GM23338 (cell line): ENCODE measurements around the gene TEDC2.

Source experiments
- CREB1 ChIP-seq: fragments of 250-450 bp; sonication (Bioruptor Pico); IDR thresholded peaks from 2 replicates; pipeline ENCODE4 v1.5.0; 2020; ENCODE audit warnings: low read depth, mild to moderate bottlenecking, moderate library complexity
- EZH2 ChIP-seq: fragments of 200-600 bp; sonication (generic); IDR thresholded peaks from one replicate; pipeline ENCODE4 v1.8.0; 2017; ENCODE audit warnings: antibody characterized with exemption, mild to moderate bottlenecking, low read depth; ENCODE audit not compliant: unreplicated experiment
- POLR2AphosphoS5 ChIP-seq: IDR thresholded peaks from 2 replicates; pipeline ENCODE4 v1.6.1; 2016; ENCODE audit warnings: antibody characterized with exemption, low read depth
- ZNF331 ChIP-seq: fragments of 250-450 bp; sonication (Bioruptor Pico); IDR thresholded peaks from 2 replicates; pipeline ENCODE4 v1.5.0; 2020; ENCODE audit warnings: low read depth, mild to moderate bottlenecking, moderate library complexity
- TF ChIP-seq, protein P1 (sequence below), 2 experiments: fragments of 200-600 bp in 1 of 2; sonication (generic) in 1 of 2; conservative IDR thresholded peaks; 2 replicates each; pipeline versions ENCODE4 v1.5.1 to v1.6.1; 2016 to 2017; ENCODE audit warnings: antibody characterized with exemption in 2 of 2, low read depth in 2 of 2, mild to moderate bottlenecking in 2 of 2, moderate library complexity in 1 of 2
- TF ChIP-seq, protein P2 (sequence below): IDR thresholded peaks from one replicate; pipeline ENCODE4 v1.6.1; 2018; ENCODE audit warnings: antibody characterized with exemption; ENCODE audit not compliant: unreplicated experiment

DNA sequence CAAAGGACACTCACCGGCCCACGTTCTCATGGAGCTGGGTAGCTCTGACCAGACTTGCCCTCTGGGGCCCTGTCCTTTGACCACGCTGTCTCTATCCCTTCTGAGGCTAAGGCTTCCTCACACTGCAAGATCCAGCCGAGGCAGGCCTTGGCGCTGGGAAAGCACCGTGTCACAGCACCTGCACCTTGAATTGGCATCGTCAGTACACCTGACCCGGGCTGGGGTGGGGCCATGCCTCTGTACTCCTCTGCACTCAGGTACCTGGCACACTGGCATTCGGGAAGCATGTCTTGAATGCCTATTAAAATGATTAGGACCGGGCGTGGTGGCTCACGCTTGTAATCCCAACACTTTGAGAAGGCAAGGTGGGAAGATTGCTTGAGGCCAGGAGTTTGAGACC lies 21.0 kb downstream of the TEDC2 start:
- TF ChIP-seq EZH2 (no peak), POLR2AphosphoS5 (no peak), ZNF331 (CRISPR knock-in tag) (no peak), CREB1 (CRISPR knock-in tag) (no peak)
- TF ChIP-seq, protein P1, sequence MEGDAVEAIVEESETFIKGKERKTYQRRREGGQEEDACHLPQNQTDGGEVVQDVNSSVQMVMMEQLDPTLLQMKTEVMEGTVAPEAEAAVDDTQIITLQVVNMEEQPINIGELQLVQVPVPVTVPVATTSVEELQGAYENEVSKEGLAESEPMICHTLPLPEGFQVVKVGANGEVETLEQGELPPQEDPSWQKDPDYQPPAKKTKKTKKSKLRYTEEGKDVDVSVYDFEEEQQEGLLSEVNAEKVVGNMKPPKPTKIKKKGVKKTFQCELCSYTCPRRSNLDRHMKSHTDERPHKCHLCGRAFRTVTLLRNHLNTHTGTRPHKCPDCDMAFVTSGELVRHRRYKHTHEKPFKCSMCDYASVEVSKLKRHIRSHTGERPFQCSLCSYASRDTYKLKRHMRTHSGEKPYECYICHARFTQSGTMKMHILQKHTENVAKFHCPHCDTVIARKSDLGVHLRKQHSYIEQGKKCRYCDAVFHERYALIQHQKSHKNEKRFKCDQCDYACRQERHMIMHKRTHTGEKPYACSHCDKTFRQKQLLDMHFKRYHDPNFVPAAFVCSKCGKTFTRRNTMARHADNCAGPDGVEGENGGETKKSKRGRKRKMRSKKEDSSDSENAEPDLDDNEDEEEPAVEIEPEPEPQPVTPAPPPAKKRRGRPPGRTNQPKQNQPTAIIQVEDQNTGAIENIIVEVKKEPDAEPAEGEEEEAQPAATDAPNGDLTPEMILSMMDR (conservative IDR thresholded peaks at IDR 0.05; ENCODE audit: low read depth in 2 of 2), result no peak
- TF ChIP-seq, protein P2, sequence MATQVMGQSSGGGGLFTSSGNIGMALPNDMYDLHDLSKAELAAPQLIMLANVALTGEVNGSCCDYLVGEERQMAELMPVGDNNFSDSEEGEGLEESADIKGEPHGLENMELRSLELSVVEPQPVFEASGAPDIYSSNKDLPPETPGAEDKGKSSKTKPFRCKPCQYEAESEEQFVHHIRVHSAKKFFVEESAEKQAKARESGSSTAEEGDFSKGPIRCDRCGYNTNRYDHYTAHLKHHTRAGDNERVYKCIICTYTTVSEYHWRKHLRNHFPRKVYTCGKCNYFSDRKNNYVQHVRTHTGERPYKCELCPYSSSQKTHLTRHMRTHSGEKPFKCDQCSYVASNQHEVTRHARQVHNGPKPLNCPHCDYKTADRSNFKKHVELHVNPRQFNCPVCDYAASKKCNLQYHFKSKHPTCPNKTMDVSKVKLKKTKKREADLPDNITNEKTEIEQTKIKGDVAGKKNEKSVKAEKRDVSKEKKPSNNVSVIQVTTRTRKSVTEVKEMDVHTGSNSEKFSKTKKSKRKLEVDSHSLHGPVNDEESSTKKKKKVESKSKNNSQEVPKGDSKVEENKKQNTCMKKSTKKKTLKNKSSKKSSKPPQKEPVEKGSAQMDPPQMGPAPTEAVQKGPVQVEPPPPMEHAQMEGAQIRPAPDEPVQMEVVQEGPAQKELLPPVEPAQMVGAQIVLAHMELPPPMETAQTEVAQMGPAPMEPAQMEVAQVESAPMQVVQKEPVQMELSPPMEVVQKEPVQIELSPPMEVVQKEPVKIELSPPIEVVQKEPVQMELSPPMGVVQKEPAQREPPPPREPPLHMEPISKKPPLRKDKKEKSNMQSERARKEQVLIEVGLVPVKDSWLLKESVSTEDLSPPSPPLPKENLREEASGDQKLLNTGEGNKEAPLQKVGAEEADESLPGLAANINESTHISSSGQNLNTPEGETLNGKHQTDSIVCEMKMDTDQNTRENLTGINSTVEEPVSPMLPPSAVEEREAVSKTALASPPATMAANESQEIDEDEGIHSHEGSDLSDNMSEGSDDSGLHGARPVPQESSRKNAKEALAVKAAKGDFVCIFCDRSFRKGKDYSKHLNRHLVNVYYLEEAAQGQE, result no peak
